Vagina (tissue), 2 donors: ENCODE data around the gene L1CAM. TPM values are rescaled to one million over a fixed set of nuclear protein-coding genes. Genes with fewer than 3 reads are reported as not detected.
A peak's percentile ranks its signal among the peaks of the same experiment; 100 is the strongest.

Experiments used
- DNase-seq, 2 donors: peaks; one replicate each; pipeline ENCODE4 v3.0.0-alpha.2; 2017; ENCODE audit errors: extremely low spot score in 2 of 2
- H3K27ac ChIP-seq: fragments of 200-600 bp; sonication (generic); one replicate; pipeline ENCODE4 v1.5.1; 2019
- H3K27me3 ChIP-seq: fragments of 200-600 bp; sonication (generic); one replicate; pipeline ENCODE4 v1.5.1; 2019
- H3K36me3 ChIP-seq, 2 donors: fragments of 200-600 bp; sonication (generic); one replicate each; pipeline ENCODE4 v1.5.1; 2017 to 2019
- H3K4me1 ChIP-seq: fragments of 200-600 bp; sonication (generic); one replicate; pipeline ENCODE4 v1.5.1; 2019
- H3K4me3 ChIP-seq, 2 donors: fragments of 200-600 bp; sonication (generic); 1 replicate in 1 of 2; 2 replicates in 1 of 2; pipeline ENCODE4 v1.5.1; 2016 to 2019
- H3K9me3 ChIP-seq: fragments of 200-600 bp; sonication (generic); one replicate; pipeline ENCODE4 v1.5.1; 2019
- POLR2A ChIP-seq, 2 donors: fragments of 450-650 bp; IDR thresholded peaks; one replicate each; pipeline ENCODE4 v1.6.1; 2017; ENCODE audit warnings: antibody characterized with exemption in 2 of 2, mild to moderate bottlenecking in 2 of 2, moderate library complexity in 2 of 2
- POLR2AphosphoS5 ChIP-seq, 2 donors: sonication (generic); formaldehyde crosslinking; IDR thresholded peaks; one replicate each; pipeline ENCODE4 v1.9.0; 2017; ENCODE audit warnings: antibody characterized with exemption in 2 of 2, mild to moderate bottlenecking in 2 of 2, low read depth in 1 of 2; ENCODE audit not compliant: insufficient read depth in 1 of 2
- intact Hi-C: fragments of 100-400 bp; cut with DNase I; formaldehyde crosslinking; loops from one replicate; pipeline ENCODE4 v1.15.1; 2023
- total RNA-seq: library from RNA; depleted of rRNA; stranded (reverse); fragments of >200 nt; gene quantifications from one replicate; pipeline ENCODE4 v1.2.3, GENCODE V29; 2016
- TF ChIP-seq, protein P1 (sequence below), 3 experiments: fragments of 450-650 bp in 2 of 3; fragments of 200-600 bp in 1 of 3; sonication (generic) in 1 of 3; IDR thresholded peaks; one replicate each; pipeline ENCODE4 v1.5.1; 2017 to 2019; ENCODE audit warnings: antibody characterized with exemption in 3 of 3, mild to moderate bottlenecking in 2 of 3, moderate library complexity in 2 of 3

L1CAM gene
- total RNA-seq: 9.6 TPM

GRCh38 chrX:153885968-153886903, at the start of gene L1CAM:
L1CAM (minus strand) TSS chrX:153886173; CDS start chrX:153875836, 10,337 bp downstream.
- peak within 1 kb of the TSS; percentile 21 to 30 for H3K4me3 ChIP-seq
- no peaks in the 10 kb centered on the region for H3K9me3 ChIP-seq
- intact Hi-C loops: no loop called here

GRCh38 chrX:153935326-153935851, 49.4 kb upstream of the L1CAM start:
- DNase-seq: no peak

More at GRCh38 chrX:153885968-153886903, at the start of gene L1CAM:
- H3K36me3 ChIP-seq: no peaks in the 10 kb centered on the region
- no peak for DNase-seq
- peaks cover 4% of the 10 kb centered on the region for H3K4me1 ChIP-seq
- H3K27ac ChIP-seq: no peak within 1 kb of the TSS
- no peak for TF ChIP-seq POLR2A (IDR thresholded peaks at IDR 0.05)
- no peak for TF ChIP-seq POLR2AphosphoS5 (IDR thresholded peaks at IDR 0.05; ENCODE audit: insufficient read depth in 1 of 2, low read depth in 1 of 2)
- TF ChIP-seq, protein P1, sequence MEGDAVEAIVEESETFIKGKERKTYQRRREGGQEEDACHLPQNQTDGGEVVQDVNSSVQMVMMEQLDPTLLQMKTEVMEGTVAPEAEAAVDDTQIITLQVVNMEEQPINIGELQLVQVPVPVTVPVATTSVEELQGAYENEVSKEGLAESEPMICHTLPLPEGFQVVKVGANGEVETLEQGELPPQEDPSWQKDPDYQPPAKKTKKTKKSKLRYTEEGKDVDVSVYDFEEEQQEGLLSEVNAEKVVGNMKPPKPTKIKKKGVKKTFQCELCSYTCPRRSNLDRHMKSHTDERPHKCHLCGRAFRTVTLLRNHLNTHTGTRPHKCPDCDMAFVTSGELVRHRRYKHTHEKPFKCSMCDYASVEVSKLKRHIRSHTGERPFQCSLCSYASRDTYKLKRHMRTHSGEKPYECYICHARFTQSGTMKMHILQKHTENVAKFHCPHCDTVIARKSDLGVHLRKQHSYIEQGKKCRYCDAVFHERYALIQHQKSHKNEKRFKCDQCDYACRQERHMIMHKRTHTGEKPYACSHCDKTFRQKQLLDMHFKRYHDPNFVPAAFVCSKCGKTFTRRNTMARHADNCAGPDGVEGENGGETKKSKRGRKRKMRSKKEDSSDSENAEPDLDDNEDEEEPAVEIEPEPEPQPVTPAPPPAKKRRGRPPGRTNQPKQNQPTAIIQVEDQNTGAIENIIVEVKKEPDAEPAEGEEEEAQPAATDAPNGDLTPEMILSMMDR (IDR thresholded peaks at IDR 0.05): no peak
- peaks cover 10% of the 10 kb centered on the region for H3K27me3 ChIP-seq

GRCh38 chrX:153934762-153935325, 48.9 kb upstream of the L1CAM start, which contains the start of gene NAA10:
NAA10 (minus strand) TSS chrX:153935037; CDS start chrX:153934904, 133 bp downstream.
- Histone ChIP-seq H3K9me3 (no peaks in the 10 kb centered on the region), H3K4me1 (peaks cover 15% of the 10 kb centered on the region), H3K4me3 (peak within 1 kb of the TSS; percentile 64), H3K27ac (peak within 1 kb of the TSS; percentile 48), H3K27me3 (no peaks in the 10 kb centered on the region), H3K36me3 (no peaks in the 10 kb centered on the region)
- no peak for DNase-seq
- TF ChIP-seq POLR2A (IDR thresholded peaks at IDR 0.05) (no peak), POLR2AphosphoS5 (IDR thresholded peaks at IDR 0.05; ENCODE audit: insufficient read depth in 1 of 2, low read depth in 1 of 2) (no peak)
- TF ChIP-seq, protein P1 (IDR thresholded peaks at IDR 0.05): no peak
- intact Hi-C loops: no loop called here

More at GRCh38 chrX:153935326-153935851, 49.4 kb upstream of the L1CAM start:
- H3K27ac ChIP-seq: peak overlapping the region; percentile 48
- intact Hi-C loops: no loop called here
- TF ChIP-seq, protein P1 (IDR thresholded peaks at IDR 0.05): no peak
- TF ChIP-seq POLR2AphosphoS5 (IDR thresholded peaks at IDR 0.05; ENCODE audit: insufficient read depth in 1 of 2, low read depth in 1 of 2) (no peak), POLR2A (IDR thresholded peaks at IDR 0.05) (no peak)
- H3K9me3 ChIP-seq: no peaks in the 10 kb centered on the region
- peaks cover 15% of the 10 kb centered on the region for H3K4me1 ChIP-seq
- H3K36me3 ChIP-seq: no peaks in the 10 kb centered on the region
- H3K27me3 ChIP-seq: no peaks in the 10 kb centered on the region
- H3K4me3 ChIP-seq: peak overlapping the region; percentile 64

DNA sequence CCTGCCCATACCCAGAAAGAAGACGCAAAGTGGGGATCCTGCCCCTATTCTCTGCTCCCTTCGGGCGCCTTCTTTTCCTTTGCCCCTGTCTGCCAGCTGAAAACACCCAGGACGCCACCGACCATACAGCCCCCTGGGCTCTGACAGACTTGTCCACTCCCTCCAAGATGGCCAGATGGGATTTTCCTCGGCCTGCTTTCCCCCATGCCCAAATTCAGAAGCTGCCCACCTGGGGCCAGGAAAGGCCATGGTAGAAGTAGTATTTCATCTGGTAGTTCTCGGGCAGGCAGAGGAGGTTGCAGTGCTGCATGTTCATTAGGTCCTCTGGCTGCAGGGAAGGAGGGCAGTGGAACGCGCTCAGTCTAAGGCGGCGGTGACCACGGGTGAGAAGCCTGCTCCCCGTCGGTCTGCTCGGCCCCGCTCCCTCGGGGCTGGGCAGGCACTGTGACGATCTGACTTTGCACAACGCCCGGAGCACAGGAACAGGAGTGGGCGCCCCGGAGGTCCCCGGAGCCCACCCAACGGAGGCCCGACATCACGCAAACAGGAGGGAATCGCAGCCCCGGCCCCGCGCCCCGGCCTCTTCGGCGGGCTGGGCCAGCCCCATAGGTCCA, 48.3 kb upstream of the L1CAM start:
- Histone ChIP-seq H3K9me3 (no peaks in the 10 kb centered on the region), H3K27ac (peak overlapping the region; percentile 17), H3K36me3 (no peaks in the 10 kb centered on the region), H3K4me1 (peaks cover 17% of the 10 kb centered on the region), H3K4me3 (peak overlapping the region; percentile 64), H3K27me3 (no peaks in the 10 kb centered on the region)
- intact Hi-C loops: no loop called here
- TF ChIP-seq, protein P1 (IDR thresholded peaks at IDR 0.05): no peak
- TF ChIP-seq POLR2AphosphoS5 (IDR thresholded peaks at IDR 0.05; ENCODE audit: insufficient read depth in 1 of 2, low read depth in 1 of 2): no peak
- no peak for TF ChIP-seq POLR2A (IDR thresholded peaks at IDR 0.05)
- no peak for DNase-seq
